ENCODE measurements around the gene GPHN. TPM values are rescaled to one million over a fixed set of nuclear protein-coding genes. Genes with fewer than 3 reads are reported as not detected.

GPHN gene
- total and polyA plus RNA-seq, 8 donors, result 15.7 to 98.7 (median 35.7) TPM

- WGBS, 5 donors, result 81 to 92% (median 85%) methylated on average over 1 of the region's 1 CpG
- DNase-seq, result no peak
These were observed 603.1 kb downstream of the GPHN start for GRCh38 chr14:67111022-67111421.

DNA sequence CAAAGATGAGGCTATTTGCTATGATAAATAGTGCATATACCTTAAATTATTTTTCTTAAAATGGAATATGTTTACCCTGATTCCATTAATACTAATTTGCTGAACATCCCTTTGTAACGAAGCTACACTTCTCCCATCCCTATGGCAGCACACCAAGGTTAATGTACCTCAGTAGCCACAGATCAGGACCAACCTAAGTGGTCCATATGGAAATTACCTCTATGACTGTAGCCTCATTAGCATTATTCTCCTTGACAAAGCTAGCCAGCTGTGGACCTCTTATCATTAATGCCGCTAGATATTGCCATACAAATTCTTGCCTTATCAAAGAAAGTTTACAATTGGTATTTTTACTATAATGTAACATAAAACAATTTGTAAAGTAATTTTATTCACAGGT, 604.4 kb downstream of the GPHN start:
- TF ChIP-seq EP300 (IDR thresholded peaks at IDR 0.05), result no peak
- TF ChIP-seq POLR2A (IDR thresholded peaks at IDR 0.05), result no peak
- TF ChIP-seq, protein P1, sequence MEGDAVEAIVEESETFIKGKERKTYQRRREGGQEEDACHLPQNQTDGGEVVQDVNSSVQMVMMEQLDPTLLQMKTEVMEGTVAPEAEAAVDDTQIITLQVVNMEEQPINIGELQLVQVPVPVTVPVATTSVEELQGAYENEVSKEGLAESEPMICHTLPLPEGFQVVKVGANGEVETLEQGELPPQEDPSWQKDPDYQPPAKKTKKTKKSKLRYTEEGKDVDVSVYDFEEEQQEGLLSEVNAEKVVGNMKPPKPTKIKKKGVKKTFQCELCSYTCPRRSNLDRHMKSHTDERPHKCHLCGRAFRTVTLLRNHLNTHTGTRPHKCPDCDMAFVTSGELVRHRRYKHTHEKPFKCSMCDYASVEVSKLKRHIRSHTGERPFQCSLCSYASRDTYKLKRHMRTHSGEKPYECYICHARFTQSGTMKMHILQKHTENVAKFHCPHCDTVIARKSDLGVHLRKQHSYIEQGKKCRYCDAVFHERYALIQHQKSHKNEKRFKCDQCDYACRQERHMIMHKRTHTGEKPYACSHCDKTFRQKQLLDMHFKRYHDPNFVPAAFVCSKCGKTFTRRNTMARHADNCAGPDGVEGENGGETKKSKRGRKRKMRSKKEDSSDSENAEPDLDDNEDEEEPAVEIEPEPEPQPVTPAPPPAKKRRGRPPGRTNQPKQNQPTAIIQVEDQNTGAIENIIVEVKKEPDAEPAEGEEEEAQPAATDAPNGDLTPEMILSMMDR (IDR thresholded peaks at IDR 0.05), result no peak
- TF ChIP-seq POLR2AphosphoS5 (IDR thresholded peaks at IDR 0.05), result no peak
- intact Hi-C loops (cut with DNase I; ENCODE audit: low total_unique reads), result no loop called here
- no peaks in the 10 kb centered on the region for H3K9me3 ChIP-seq
- WGBS, 5 donors, result 66 to 84% (median 84%) methylated on average over 2 of the region's 2 CpGs
- no peak overlapping the region for H3K27ac ChIP-seq
- no peaks in the 10 kb centered on the region for H3K4me1 ChIP-seq
- H3K36me3 ChIP-seq, result peaks cover 0 to 17% (median 13%) of the 10 kb centered on the region in 4 donors
- H3K27me3 ChIP-seq, result no peaks in the 10 kb centered on the region
- no peak for DNase-seq
- no peak overlapping the region for H3K4me3 ChIP-seq

More at GRCh38 chr14:67111022-67111421, 603.1 kb downstream of the GPHN start:
- Histone ChIP-seq H3K9me3 (peaks cover 0 to 6% (median 4%) of the 10 kb centered on the region in 4 donors), H3K27ac (no peak overlapping the region), H3K4me1 (no peaks in the 10 kb centered on the region), H3K36me3 (peaks cover 0 to 17% (median 14%) of the 10 kb centered on the region in 4 donors), H3K4me3 (no peak overlapping the region), H3K27me3 (no peaks in the 10 kb centered on the region)
- intact Hi-C loops (cut with DNase I; ENCODE audit: low total_unique reads), result no loop called here
- TF ChIP-seq, protein P1 (IDR thresholded peaks at IDR 0.05), result no peak
- TF ChIP-seq POLR2AphosphoS5 (IDR thresholded peaks at IDR 0.05) (no peak), POLR2A (IDR thresholded peaks at IDR 0.05) (no peak), EP300 (IDR thresholded peaks at IDR 0.05) (no peak)

GRCh38 chr14:67127174-67127573, 619.2 kb downstream of the GPHN start:
- 73 to 79% (median 78%) methylated on average over 3 of the region's 3 CpGs for WGBS, 5 donors
- no peak for TF ChIP-seq POLR2A (IDR thresholded peaks at IDR 0.05)
- TF ChIP-seq, protein P1 (IDR thresholded peaks at IDR 0.05), result no peak
- no peak for TF ChIP-seq POLR2AphosphoS5 (IDR thresholded peaks at IDR 0.05)
- TF ChIP-seq EP300 (IDR thresholded peaks at IDR 0.05), result no peak

DNA sequence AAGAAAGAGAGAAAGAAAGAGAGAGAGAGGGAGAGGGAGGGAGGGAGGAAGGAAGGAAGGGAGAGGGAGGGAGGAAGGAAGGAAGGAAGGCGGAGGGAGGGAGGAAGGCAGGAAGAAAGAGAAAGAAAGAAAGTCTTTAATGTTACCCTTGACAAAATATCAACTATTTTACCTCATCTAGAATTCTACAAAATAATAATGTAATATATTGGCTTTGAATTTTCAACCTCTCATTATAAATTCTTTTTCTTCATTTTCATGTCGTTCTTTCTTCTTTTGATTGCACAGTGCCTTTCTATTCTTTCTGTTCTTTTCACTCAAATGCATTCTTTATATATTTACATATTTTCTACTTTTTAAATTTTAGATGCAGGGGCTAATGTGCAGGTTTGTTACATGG, 621.8 kb downstream of the GPHN start:
- 82 to 95% (median 92%) methylated on average over 2 of the region's 2 CpGs for WGBS, 5 donors
- no peak overlapping the region for H3K4me3 ChIP-seq
- H3K27ac ChIP-seq, result no peak overlapping the region
- intact Hi-C loops (cut with DNase I; ENCODE audit: low total_unique reads), result no loop called here
- TF ChIP-seq POLR2AphosphoS5 (IDR thresholded peaks at IDR 0.05), result no peak
- no peak for TF ChIP-seq POLR2A (IDR thresholded peaks at IDR 0.05)
- TF ChIP-seq, protein P1 (IDR thresholded peaks at IDR 0.05), result no peak
- TF ChIP-seq EP300 (IDR thresholded peaks at IDR 0.05), result no peak
- no peaks in the 10 kb centered on the region for H3K9me3 ChIP-seq
- DNase-seq, result no peak
- no peaks in the 10 kb centered on the region for H3K27me3 ChIP-seq
- H3K4me1 ChIP-seq, result no peaks in the 10 kb centered on the region
- peaks cover 0 to 28% (median 15%) of the 10 kb centered on the region in 4 donors for H3K36me3 ChIP-seq

More at GRCh38 chr14:67127174-67127573, 619.2 kb downstream of the GPHN start:
- intact Hi-C loops (cut with DNase I; ENCODE audit: low total_unique reads), result no loop called here
- Histone ChIP-seq H3K4me1 (no peaks in the 10 kb centered on the region), H3K27me3 (no peaks in the 10 kb centered on the region), H3K9me3 (no peaks in the 10 kb centered on the region), H3K36me3 (peaks cover 0 to 53% (median 38%) of the 10 kb centered on the region in 4 donors), H3K27ac (no peak overlapping the region), H3K4me3 (no peak overlapping the region)
- no peak for DNase-seq
